Activated B cell treated with CpG ODN at 0.5 μM for 24 hours (primary cell): Measurements from ENCODE around the gene USP1. TPM values are rescaled to one million over a fixed set of nuclear protein-coding genes. Genes with fewer than 3 reads are reported as not detected.

ENCODE experiments used
- ATAC-seq: fragments of 200-7000 bp; cut with Tn5 transposase; one replicate; pipeline ENCODE4 v1.10.0; 2021; ENCODE audit warnings: low read depth, mild to moderate bottlenecking, moderate library complexity
- CTCF ChIA-PET: fragments of 350-600 bp; sonication (Branson Sonifier 250); formaldehyde crosslinking; loops from one replicate; lab custom pipeline; 2021; ENCODE audit warnings: antibody characterized with exemption; lab: Charles Lee
- POLR2A ChIA-PET: fragments of 350-600 bp; sonication (Branson Sonifier 250); formaldehyde crosslinking; loops from one replicate; lab custom pipeline; 2021; ENCODE audit warnings: antibody characterized with exemption; lab: Charles Lee
- DNase-seq: peaks from one replicate; pipeline ENCODE4 v3.0.0; 2022
- H3K27ac Mint-ChIP-seq: one replicate; pipeline ENCODE4 v1.8.0; 2020; ENCODE audit warnings: mixed read lengths
- H3K27me3 Mint-ChIP-seq: one replicate; pipeline ENCODE4 v1.8.0; 2021; ENCODE audit warnings: mixed read lengths
- H3K36me3 Mint-ChIP-seq: one replicate; pipeline ENCODE4 v1.8.0; 2021; ENCODE audit warnings: low read depth, mixed read lengths
- H3K4me1 Mint-ChIP-seq: one replicate; pipeline ENCODE4 v1.8.0; 2021; ENCODE audit warnings: mixed read lengths
- H3K4me3 Mint-ChIP-seq: one replicate; pipeline ENCODE4 v1.8.0; 2020; ENCODE audit warnings: mild to moderate bottlenecking, mixed read lengths
- H3K9me3 Mint-ChIP-seq: one replicate; pipeline ENCODE4 v1.8.0; 2020; ENCODE audit warnings: mixed read lengths
- intact Hi-C: fragments of 100-400 bp; cut with micrococcal nuclease; formaldehyde crosslinking; loops from one replicate; pipeline ENCODE4 v1.15.1; 2024
- total RNA-seq: library from RNA; stranded (reverse); gene quantifications from 2 replicates; pipeline ENCODE4 v1.2.3, GENCODE V29; 2022
- TF ChIP-seq, protein P1 (sequence below): fragments of 200-600 bp; IDR thresholded peaks from one replicate; pipeline ENCODE4 v1.8.0; 2022; ENCODE audit warnings: antibody characterized with exemption, mild to moderate bottlenecking

The USP1 gene
- total RNA-seq, 1 donor from 2014 or later: 33.3 TPM

DNA sequence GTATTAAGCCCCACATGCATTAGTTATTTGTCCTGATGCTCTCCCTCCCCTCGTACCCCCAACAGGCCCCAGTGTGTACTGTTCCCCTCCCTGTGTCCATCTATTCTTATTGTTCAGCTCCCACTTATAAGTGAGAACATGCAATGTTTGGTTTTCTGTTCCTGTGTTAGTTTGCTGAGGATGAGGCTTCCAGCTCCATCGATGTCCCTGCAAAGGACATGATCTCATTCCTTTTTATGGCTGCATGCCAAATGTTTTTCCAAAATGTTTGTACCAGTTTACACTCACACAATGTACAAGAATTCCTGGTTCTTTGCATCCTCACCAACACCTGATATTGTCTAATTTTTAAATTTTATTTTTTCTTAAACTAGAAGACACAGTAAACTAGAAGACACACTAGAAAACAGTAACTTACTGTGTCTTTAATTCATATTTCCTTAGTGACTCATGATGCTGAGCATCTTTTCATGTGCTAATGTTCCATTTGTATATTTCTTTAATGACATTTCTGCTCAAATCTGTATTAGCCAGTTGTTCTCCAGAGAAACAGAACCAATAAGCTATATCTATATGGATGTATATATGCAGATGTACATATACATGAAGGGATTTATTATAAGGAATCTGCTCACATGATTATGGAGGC lies 19.4 kb upstream of the USP1 start:
- Mint-ChIP-seq H3K36me3 (no peaks in the 10 kb centered on the region), H3K27ac (no peak overlapping the region), H3K4me1 (no peaks in the 10 kb centered on the region), H3K27me3 (no peaks in the 10 kb centered on the region), H3K4me3 (no peak overlapping the region), H3K9me3 (no peaks in the 10 kb centered on the region)
- intact Hi-C loops: no loop called here
- ChIA-PET CTCF (no interaction called here), POLR2A (no interaction called here)
- ATAC-seq (no peak), DNase-seq (no peak)
- TF ChIP-seq, protein P1, sequence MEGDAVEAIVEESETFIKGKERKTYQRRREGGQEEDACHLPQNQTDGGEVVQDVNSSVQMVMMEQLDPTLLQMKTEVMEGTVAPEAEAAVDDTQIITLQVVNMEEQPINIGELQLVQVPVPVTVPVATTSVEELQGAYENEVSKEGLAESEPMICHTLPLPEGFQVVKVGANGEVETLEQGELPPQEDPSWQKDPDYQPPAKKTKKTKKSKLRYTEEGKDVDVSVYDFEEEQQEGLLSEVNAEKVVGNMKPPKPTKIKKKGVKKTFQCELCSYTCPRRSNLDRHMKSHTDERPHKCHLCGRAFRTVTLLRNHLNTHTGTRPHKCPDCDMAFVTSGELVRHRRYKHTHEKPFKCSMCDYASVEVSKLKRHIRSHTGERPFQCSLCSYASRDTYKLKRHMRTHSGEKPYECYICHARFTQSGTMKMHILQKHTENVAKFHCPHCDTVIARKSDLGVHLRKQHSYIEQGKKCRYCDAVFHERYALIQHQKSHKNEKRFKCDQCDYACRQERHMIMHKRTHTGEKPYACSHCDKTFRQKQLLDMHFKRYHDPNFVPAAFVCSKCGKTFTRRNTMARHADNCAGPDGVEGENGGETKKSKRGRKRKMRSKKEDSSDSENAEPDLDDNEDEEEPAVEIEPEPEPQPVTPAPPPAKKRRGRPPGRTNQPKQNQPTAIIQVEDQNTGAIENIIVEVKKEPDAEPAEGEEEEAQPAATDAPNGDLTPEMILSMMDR: no peak

DNA sequence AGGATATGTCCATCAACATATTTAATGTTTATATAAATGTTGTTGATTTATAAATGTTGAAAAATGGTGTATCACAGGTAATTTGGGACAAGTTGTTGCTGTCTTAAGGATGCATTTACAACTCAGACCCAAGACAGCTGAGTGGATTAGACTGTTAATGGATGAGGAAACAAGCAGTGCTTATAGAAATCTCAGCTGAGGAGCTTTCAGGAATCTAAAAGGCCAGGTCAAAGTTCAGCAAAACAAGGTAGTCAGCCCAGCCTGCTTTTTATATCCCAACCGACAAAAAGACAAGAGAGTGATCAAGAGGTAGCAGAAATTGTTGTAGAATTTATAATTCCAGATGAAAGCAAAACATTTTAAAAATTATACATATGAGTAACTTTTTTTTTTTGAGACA lies 16.6 kb upstream of the USP1 start:
- Mint-ChIP-seq H3K9me3 (no peaks in the 10 kb centered on the region), H3K4me1 (no peaks in the 10 kb centered on the region), H3K27me3 (no peaks in the 10 kb centered on the region), H3K4me3 (no peak overlapping the region), H3K36me3 (no peaks in the 10 kb centered on the region), H3K27ac (no peak overlapping the region)
- intact Hi-C loops: no loop called here
- POLR2A ChIA-PET: no interaction called here
- no peak for DNase-seq
- CTCF ChIA-PET: no interaction called here
- TF ChIP-seq, protein P1: no peak
- no peak for ATAC-seq

DNA sequence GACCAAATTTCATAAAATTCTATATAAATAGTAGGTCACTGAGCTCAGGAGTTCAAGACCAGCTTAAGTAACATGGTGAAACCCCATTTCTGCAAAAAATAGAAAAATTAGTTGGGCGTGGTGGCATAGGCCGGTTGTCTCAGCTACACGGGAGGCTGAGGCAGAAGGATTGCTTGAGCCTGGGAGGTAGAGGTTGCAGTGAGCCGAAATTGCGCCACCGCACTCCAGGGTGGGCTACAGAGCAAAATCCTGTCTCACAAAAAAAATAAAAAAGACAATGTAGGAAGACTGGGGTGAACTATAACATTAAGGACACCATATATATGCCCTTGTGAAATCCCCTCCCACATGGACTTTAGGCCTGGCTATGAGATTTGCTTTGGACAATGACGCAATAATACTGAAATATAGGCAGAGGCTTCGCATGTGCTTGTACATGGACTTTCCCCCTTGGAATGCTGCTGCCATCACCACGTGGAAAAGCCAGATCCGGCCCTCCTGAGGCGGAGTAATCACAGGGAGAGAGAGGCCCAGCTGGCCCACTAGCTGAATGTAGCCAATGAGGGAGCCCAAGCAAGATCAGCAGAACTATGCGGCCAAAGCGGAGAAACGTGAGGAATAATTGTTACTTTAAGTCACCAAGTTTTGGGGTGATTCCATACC lies 13.1 kb upstream of the USP1 start:
- TF ChIP-seq, protein P1: no peak
- intact Hi-C loops: no loop called here
- H3K9me3 Mint-ChIP-seq: no peaks in the 10 kb centered on the region
- ATAC-seq: no peak
- no peak for DNase-seq
- H3K4me3 Mint-ChIP-seq: no peak overlapping the region
- H3K4me1 Mint-ChIP-seq: no peaks in the 10 kb centered on the region
- ChIA-PET CTCF (no interaction called here), POLR2A (no interaction called here)
- no peaks in the 10 kb centered on the region for H3K27me3 Mint-ChIP-seq
- H3K36me3 Mint-ChIP-seq: no peaks in the 10 kb centered on the region
- no peak overlapping the region for H3K27ac Mint-ChIP-seq

DNA sequence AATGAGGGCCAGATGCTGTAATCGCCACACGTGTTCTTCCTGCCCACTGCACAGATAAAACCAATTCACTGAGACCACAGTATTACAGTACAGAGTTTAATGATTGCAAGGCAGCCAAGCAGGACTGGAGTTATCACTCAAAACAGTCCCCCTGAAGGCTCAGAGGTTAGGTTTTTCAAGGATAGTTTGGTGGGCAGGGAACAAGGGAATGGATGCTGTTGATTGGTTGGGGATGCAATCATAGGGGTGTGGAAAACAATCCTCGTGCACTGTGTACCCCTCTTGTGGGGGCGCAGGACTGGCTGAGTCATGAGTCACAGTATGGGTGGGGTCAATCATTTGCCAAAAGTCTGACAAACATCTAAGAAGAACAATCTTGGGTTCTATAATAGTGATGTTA lies 12.4 kb upstream of the USP1 start:
- Mint-ChIP-seq H3K27me3 (no peaks in the 10 kb centered on the region), H3K36me3 (no peaks in the 10 kb centered on the region), H3K4me1 (no peaks in the 10 kb centered on the region), H3K27ac (no peak overlapping the region), H3K4me3 (no peak overlapping the region), H3K9me3 (no peaks in the 10 kb centered on the region)
- ChIA-PET CTCF (no interaction called here), POLR2A (interaction anchor here (2.0 kb wide), 1 partner anchor 12 kb away, joined by 11 read pairs; no protein-coding TSS in a partner anchor)
- TF ChIP-seq, protein P1: no peak
- no peak for DNase-seq
- intact Hi-C loops: no loop called here
- ATAC-seq: no peak

DNA sequence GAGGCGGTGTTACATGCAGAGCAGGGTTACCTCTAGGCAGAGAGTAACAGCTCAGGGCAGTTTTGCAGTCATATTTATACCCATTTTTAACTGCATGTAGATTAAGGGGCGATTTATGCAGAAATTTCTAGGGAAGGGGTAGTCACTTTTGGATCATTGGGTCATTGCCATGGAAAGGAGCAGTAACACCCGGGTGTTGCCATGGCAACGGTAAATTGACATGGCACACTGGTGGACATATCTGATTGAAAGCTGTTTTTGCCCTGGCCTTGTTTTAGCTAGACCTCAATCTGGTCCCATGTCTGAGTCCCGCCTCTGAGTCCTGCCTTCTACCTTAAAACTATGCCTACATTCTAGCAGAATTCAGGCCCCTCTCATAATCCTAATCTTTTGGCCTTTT lies 11.8 kb upstream of the USP1 start:
- Mint-ChIP-seq H3K4me3 (no peak overlapping the region), H3K36me3 (no peaks in the 10 kb centered on the region), H3K27ac (no peak overlapping the region), H3K4me1 (no peaks in the 10 kb centered on the region), H3K27me3 (no peaks in the 10 kb centered on the region), H3K9me3 (no peaks in the 10 kb centered on the region)
- TF ChIP-seq, protein P1: no peak
- no peak for ATAC-seq
- ChIA-PET CTCF (interaction anchor here (0.6 kb wide), 1 partner anchor 1347 kb away, joined by 3 read pairs; no protein-coding TSS in a partner anchor), POLR2A (interaction anchor here (2.0 kb wide), 1 partner anchor 11 kb away, joined by 11 read pairs; no protein-coding TSS in a partner anchor)
- DNase-seq: no peak
- intact Hi-C loops: no loop called here
